HEK293 (cell line): ENCODE data around the gene BORCS8.

Experiments used
- CTCF ChIA-PET: fragments of 350-600 bp; formaldehyde crosslinking; extraction: SDS; loops from one replicate; lab custom pipeline; 2021; ENCODE audit warnings: antibody characterized with exemption; lab: Yijun Ruan, JAX
- POLR2A ChIA-PET: fragments of 300-600 bp; formaldehyde crosslinking; extraction: SDS; loops from one replicate; lab custom pipeline; 2020; ENCODE audit warnings: antibody characterized with exemption, inconsistent platforms; lab: Yijun Ruan, JAX
- H3K27ac ChIP-seq: fragments of 200-500 bp; sonication (Bioruptor generic); 2 replicates; pipeline ENCODE4 v1.5.1; 2014; ENCODE audit warnings: low read depth, low read length, control low read depth, inconsistent platforms; ENCODE audit errors: extremely low read depth
- H3K36me3 ChIP-seq, 2 experiments: fragments of 200-500 bp in 1 of 2; sonication (Bioruptor generic) in 1 of 2; 1 replicate in 1 of 2; 2 replicates in 1 of 2; pipeline ENCODE4 v1.5.1; 2014 to 2017; ENCODE audit warnings: inconsistent platforms in 2 of 2, low read length in 2 of 2; ENCODE audit not compliant: control insufficient read depth in 2 of 2, insufficient read depth in 1 of 2
- H3K4me1 ChIP-seq: fragments of 200-500 bp; sonication (Bioruptor generic); 2 replicates; pipeline ENCODE4 v1.5.1; 2014; ENCODE audit warnings: mild to moderate bottlenecking, low read length, inconsistent platforms; ENCODE audit not compliant: control insufficient read depth, insufficient read depth
- H3K4me3 ChIP-seq: 2 replicates; pipeline ENCODE4 v1.5.1; 2011; ENCODE audit warnings: low read depth, mild to moderate bottlenecking, control low read depth, low read length, moderate library complexity
- H3K9me3 ChIP-seq: fragments of 200-500 bp; sonication (Bioruptor generic); 2 replicates; pipeline ENCODE4 v1.5.1; 2014; ENCODE audit warnings: low read depth, low read length, inconsistent platforms; ENCODE audit not compliant: control insufficient read depth, insufficient read depth
- GLIS1 ChIP-seq: fragments of 450-650 bp; formaldehyde crosslinking; IDR thresholded peaks from 2 replicates; pipeline ENCODE4 v1.5.1; 2016; ENCODE audit warnings: missing biosample characterization, missing genetic modification characterization
- KLF1 ChIP-seq: fragments of 450-650 bp; formaldehyde crosslinking; IDR thresholded peaks from 2 replicates; pipeline ENCODE4 v1.5.1; 2016; ENCODE audit warnings: missing biosample characterization, missing genetic modification characterization
- OVOL3 ChIP-seq: fragments of 450-650 bp; formaldehyde crosslinking; IDR thresholded peaks from 2 replicates; pipeline ENCODE4 v1.5.1; 2016; ENCODE audit warnings: missing biosample characterization, missing genetic modification characterization
- ZBTB1 ChIP-seq: fragments of 450-650 bp; formaldehyde crosslinking; IDR thresholded peaks from 2 replicates; pipeline ENCODE4 v1.5.1; 2016; ENCODE audit warnings: missing biosample characterization, missing genetic modification characterization
- ZEB2 ChIP-seq: fragments of 450-650 bp; formaldehyde crosslinking; IDR thresholded peaks from 2 replicates; pipeline ENCODE4 v1.5.1; 2016; ENCODE audit warnings: missing biosample characterization, missing genetic modification characterization
- ZFP3 ChIP-seq: fragments of 450-650 bp; formaldehyde crosslinking; IDR thresholded peaks from 2 replicates; pipeline ENCODE4 v1.5.1; 2016; ENCODE audit warnings: low read depth, missing biosample characterization, missing genetic modification characterization
- ZIC2 ChIP-seq: fragments of 450-650 bp; formaldehyde crosslinking; IDR thresholded peaks from 2 replicates; pipeline ENCODE4 v1.5.1; 2016; ENCODE audit warnings: missing biosample characterization, missing genetic modification characterization
- ZNF24 ChIP-seq: fragments of 450-650 bp; formaldehyde crosslinking; IDR thresholded peaks from 2 replicates; pipeline ENCODE4 v1.5.1; 2016; ENCODE audit warnings: missing biosample characterization, missing genetic modification characterization
- ZNF473 ChIP-seq: fragments of 450-650 bp; formaldehyde crosslinking; IDR thresholded peaks from 2 replicates; pipeline ENCODE4 v1.5.1; 2017; ENCODE audit warnings: missing biosample characterization, missing genetic modification characterization
- ZNF501 ChIP-seq: fragments of 450-650 bp; formaldehyde crosslinking; IDR thresholded peaks from 2 replicates; pipeline ENCODE4 v1.5.1; 2016; ENCODE audit warnings: missing biosample characterization, missing genetic modification characterization
- ZNF510 ChIP-seq: fragments of 450-650 bp; formaldehyde crosslinking; IDR thresholded peaks from 2 replicates; pipeline ENCODE4 v1.5.1; 2018; ENCODE audit warnings: mild to moderate bottlenecking, missing genetic modification characterization, missing biosample characterization; ENCODE audit not compliant: insufficient replicate concordance
- ZNF513 ChIP-seq: fragments of 450-650 bp; IDR thresholded peaks from 2 replicates; pipeline ENCODE4 v1.5.1; 2018; ENCODE audit warnings: missing biosample characterization, missing genetic modification characterization
- ZNF571 ChIP-seq: fragments of 450-650 bp; formaldehyde crosslinking; IDR thresholded peaks from 2 replicates; pipeline ENCODE4 v1.5.0; 2017; ENCODE audit warnings: missing biosample characterization, missing genetic modification characterization
- ZNF600 ChIP-seq: fragments of 450-650 bp; formaldehyde crosslinking; IDR thresholded peaks from 2 replicates; pipeline ENCODE4 v1.5.1; 2016; ENCODE audit warnings: missing biosample characterization, missing genetic modification characterization
- ZNF701 ChIP-seq: fragments of 450-650 bp; formaldehyde crosslinking; IDR thresholded peaks from 2 replicates; pipeline ENCODE4 v1.5.1; 2016; ENCODE audit warnings: missing biosample characterization, missing genetic modification characterization
- ZNF768 ChIP-seq: fragments of 450-650 bp; formaldehyde crosslinking; IDR thresholded peaks from 2 replicates; pipeline ENCODE4 v1.5.1; 2018; ENCODE audit warnings: missing biosample characterization, mild to moderate bottlenecking, missing genetic modification characterization
- ZSCAN30 ChIP-seq: fragments of 450-650 bp; IDR thresholded peaks from 2 replicates; pipeline ENCODE4 v1.5.1; 2018; ENCODE audit warnings: missing biosample characterization, mild to moderate bottlenecking, missing genetic modification characterization, moderate library complexity
- ZXDB ChIP-seq: fragments of 450-650 bp; formaldehyde crosslinking; IDR thresholded peaks from 2 replicates; pipeline ENCODE4 v1.5.1; 2016; ENCODE audit warnings: missing biosample characterization, missing genetic modification characterization

The BORCS8 gene

GRCh38 chr19:19211499-19212420 is 19.8 kb upstream of the BORCS8 start, which contains the start of gene NCAN:
Gene NCAN, plus strand, starts transcription at chr19:19211958. Its CDS starts 4,996 bp downstream, at chr19:19216954.
- H3K36me3 ChIP-seq: no peaks in the 10 kb centered on the region
- H3K4me3 ChIP-seq: no peak within 1 kb of the TSS
- no peaks in the 10 kb centered on the region for H3K9me3 ChIP-seq
- no peak within 1 kb of the TSS for H3K27ac ChIP-seq
- TF ChIP-seq ZNF24 (tag by site-specific recombination) (0 out of 2 replicates have a peak, but pooled peaks have one; percentile 16), ZSCAN30 (tag by site-specific recombination) (no peak), GLIS1 (0 out of 2 replicates have a peak, but pooled peaks have one; percentile 8)
- CTCF ChIA-PET: no interaction called here
- POLR2A ChIA-PET: interaction anchor here (0.5 to 0.7 kb wide), 2 partner anchors 19 to 654 kb away, joined by 3 to 4 read pairs; partner anchors contain the start of gene ZNF253
- no peaks in the 10 kb centered on the region for H3K4me1 ChIP-seq

- H3K4me3 ChIP-seq: no peak overlapping the region
- no peaks in the 10 kb centered on the region for H3K9me3 ChIP-seq
- no peak overlapping the region for H3K27ac ChIP-seq
- no peaks in the 10 kb centered on the region for H3K36me3 ChIP-seq
- ChIA-PET CTCF (no interaction called here), POLR2A (no interaction called here)
- no peaks in the 10 kb centered on the region for H3K4me1 ChIP-seq
- TF ChIP-seq ZNF473 (tag by site-specific recombination) (no peak), ZNF600 (tag by site-specific recombination) (peak; percentile 68), ZNF701 (tag by site-specific recombination) (no peak), GLIS1 (peak; percentile 53), ZNF510 (no peak), ZIC2 (tag by site-specific recombination) (peak; percentile 31; the same call in 1 of the 2 replicates), ZEB2 (tag by site-specific recombination) (no peak), ZBTB1 (tag by site-specific recombination) (no peak), OVOL3 (no peak), ZNF768 (no peak), ZXDB (tag by site-specific recombination) (no peak), ZNF501 (tag by site-specific recombination) (no peak), ZNF513 (no peak)
Measured at GRCh38 chr19:19209372-19209771, 17.4 kb upstream of the BORCS8 start.

GRCh38 chr19:19207637-19208572 is 16.0 kb upstream of the BORCS8 start:
- ChIA-PET POLR2A (no interaction called here), CTCF (no interaction called here)
- H3K27ac ChIP-seq: no peak overlapping the region
- TF ChIP-seq ZNF571 (tag by site-specific recombination) (no peak), KLF1 (tag by site-specific recombination) (peak; percentile 98), ZFP3 (no peak)
- H3K9me3 ChIP-seq: no peaks in the 10 kb centered on the region
- H3K4me3 ChIP-seq: no peak overlapping the region
- no peaks in the 10 kb centered on the region for H3K36me3 ChIP-seq
- H3K4me1 ChIP-seq: no peaks in the 10 kb centered on the region
